Measurements from ENCODE around the gene THSD8.
"Not testable (repeated sequence)": the region's sequence is repeated elsewhere in the genome, so short reads cannot be mapped to it uniquely, and the experiment has no call there.

The THSD8 gene

GRCh38 chr19:12842511-12842910, 40.6 kb downstream of the THSD8 start:
- TF ChIP-seq, protein P1, sequence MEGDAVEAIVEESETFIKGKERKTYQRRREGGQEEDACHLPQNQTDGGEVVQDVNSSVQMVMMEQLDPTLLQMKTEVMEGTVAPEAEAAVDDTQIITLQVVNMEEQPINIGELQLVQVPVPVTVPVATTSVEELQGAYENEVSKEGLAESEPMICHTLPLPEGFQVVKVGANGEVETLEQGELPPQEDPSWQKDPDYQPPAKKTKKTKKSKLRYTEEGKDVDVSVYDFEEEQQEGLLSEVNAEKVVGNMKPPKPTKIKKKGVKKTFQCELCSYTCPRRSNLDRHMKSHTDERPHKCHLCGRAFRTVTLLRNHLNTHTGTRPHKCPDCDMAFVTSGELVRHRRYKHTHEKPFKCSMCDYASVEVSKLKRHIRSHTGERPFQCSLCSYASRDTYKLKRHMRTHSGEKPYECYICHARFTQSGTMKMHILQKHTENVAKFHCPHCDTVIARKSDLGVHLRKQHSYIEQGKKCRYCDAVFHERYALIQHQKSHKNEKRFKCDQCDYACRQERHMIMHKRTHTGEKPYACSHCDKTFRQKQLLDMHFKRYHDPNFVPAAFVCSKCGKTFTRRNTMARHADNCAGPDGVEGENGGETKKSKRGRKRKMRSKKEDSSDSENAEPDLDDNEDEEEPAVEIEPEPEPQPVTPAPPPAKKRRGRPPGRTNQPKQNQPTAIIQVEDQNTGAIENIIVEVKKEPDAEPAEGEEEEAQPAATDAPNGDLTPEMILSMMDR (IDR thresholded peaks at IDR 0.05; ENCODE audit: extremely low read depth, missing control alignments) = no peak
- DNase-seq (ENCODE audit: low spot score) = no peak

DNA sequence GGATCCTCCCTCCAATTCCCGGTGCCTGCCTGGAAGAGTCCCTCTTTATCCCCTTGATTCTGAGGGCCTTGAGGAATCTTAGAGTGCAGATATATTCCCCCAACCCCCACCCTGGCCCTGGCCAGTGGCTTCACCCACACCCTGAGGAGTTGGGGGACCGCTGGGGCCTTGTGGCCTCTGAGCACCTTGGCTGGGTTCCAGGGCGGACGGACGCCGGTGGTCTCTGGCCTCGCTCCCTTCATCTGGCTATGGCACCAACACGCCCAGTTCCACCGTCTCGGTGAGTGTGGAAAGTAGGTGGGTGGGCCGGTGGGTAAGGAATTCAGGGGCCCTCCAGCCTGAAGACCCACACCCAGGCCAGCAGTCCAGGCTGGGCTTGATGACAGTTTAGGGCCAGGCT, 41.5 kb downstream of the THSD8 start:
- no peak for DNase-seq (ENCODE audit: low spot score)
- TF ChIP-seq, protein P1 (IDR thresholded peaks at IDR 0.05; ENCODE audit: extremely low read depth, missing control alignments) = no peak

DNA sequence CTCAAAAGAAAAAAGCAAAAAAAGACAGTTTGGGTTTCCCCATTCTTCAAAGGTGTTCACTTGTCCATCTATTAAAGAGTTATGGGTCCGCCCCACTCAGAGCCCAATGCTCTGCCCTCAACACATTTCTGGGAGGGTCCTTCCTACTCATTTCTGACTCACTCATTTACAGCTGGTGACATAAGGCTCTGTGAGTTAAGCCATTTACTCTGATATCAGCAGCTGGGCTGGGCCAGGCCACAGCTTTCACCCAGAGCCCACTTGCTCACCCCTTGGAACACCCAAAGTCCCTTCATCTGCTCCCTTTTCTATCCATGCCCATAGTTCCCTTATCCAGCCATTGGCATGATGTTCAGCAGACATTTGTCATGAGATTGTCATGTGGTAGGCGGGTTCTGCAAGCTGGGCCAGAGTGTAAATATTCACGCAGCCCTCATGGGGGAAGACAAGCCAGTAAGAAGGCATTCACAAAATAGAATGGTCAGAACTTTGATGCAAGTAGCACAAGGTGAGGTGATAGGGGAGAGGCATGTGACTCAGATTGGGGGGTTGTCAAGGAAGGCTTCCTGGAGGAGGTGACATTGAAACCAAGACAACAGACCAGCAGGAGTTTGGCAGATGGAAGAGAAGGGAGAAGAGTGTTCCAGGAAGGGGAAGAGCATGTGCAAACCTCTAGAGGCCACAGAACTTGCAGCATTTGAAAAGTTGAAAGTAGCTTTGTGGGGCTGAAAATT, 42.3 kb downstream of the THSD8 start:
- no peak for DNase-seq (ENCODE audit: low spot score)
- TF ChIP-seq, protein P1 (IDR thresholded peaks at IDR 0.05; ENCODE audit: extremely low read depth, missing control alignments) = no peak

GRCh38 chr19:12846613-12847012, 44.7 kb downstream of the THSD8 start:
- DNase-seq (ENCODE audit: low spot score) = not testable (repeated sequence)

DNA sequence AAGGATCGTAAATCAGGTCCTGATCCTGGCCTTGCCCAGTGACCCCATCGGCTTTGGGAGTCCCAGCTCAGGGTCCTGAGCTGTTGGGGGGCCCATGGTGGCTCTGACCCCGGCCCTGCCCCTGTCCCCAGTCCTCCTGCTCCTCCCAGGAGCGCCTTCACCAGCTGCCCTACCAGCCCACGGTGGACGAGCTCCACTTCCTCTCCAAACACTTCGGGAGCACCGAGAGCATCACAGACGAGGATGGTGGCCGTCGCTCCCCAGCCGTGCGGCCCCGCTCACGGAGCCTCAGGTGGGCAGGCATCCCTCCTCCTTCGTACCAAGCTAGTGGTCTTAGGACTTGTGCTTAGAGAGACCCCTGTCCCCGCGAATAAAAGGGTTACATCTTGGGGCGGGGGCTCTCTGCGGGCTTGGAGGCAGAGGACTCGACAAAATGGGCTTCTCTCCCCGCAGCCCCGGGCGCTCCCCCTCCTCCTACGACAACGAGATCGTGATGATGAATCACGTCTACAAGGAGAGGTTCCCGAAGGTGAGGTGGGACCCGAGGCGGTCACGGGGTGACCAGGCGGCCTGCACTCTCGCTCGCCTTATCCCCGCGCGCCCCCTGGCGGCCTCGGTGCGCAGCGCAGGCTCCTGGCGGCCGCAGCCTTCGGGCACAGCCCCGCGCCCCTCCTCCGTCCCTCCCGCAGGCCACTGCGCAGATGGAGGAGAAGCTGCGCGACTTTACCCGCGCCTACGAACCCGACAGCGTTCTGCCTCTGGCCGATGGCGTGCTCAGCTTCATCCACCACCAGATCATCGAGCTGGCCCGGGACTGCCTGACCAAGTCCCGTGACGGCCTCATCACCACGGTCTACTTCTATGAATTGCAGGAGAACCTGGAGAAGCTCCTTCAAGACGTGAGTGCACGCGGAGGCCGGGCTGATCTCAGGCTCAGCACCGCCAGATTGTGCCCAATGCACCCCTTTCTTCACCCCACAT, 45.6 kb downstream of the THSD8 start:
- TF ChIP-seq, protein P1 (IDR thresholded peaks at IDR 0.05; ENCODE audit: extremely low read depth, missing control alignments) = peak; percentile 100
- DNase-seq (ENCODE audit: low spot score) = peak; percentile 94

Measured in GM20000 (cell line).